GM12874 (cell line): ENCODE measurements around the gene EPB41L4A.

Experiments used
- CTCF ChIP-seq: IDR thresholded peaks from 2 replicates; pipeline ENCODE4 v1.5.1; 2011; ENCODE audit warnings: low read depth, mild to moderate bottlenecking, control low read depth, low read length, moderate library complexity; ENCODE audit not compliant: insufficient read depth

The EPB41L4A gene

GRCh38 chr5:112263469-112263868, 155.6 kb downstream of the EPB41L4A start:
- no peak for TF ChIP-seq CTCF

GRCh38 chr5:112258571-112258970, 160.5 kb downstream of the EPB41L4A start:
- TF ChIP-seq CTCF, result no peak

- no peak for TF ChIP-seq CTCF
These were observed 161.1 kb downstream of the EPB41L4A start for GRCh38 chr5:112257976-112258375.

- TF ChIP-seq CTCF, result no peak
These were observed 162.1 kb downstream of the EPB41L4A start for GRCh38 chr5:112257005-112257404.

GRCh38 chr5:112254303-112254702, 164.8 kb downstream of the EPB41L4A start:
- TF ChIP-seq CTCF, result no peak

- no peak for TF ChIP-seq CTCF
These were observed 165.4 kb downstream of the EPB41L4A start for GRCh38 chr5:112253478-112254250.

- no peak for TF ChIP-seq CTCF
These were observed 168.5 kb downstream of the EPB41L4A start for GRCh38 chr5:112250551-112250950.

- no peak for TF ChIP-seq CTCF
These were observed 170.5 kb downstream of the EPB41L4A start for GRCh38 chr5:112248623-112249022.
